Endothelial cell (in vitro differentiated cells): Measurements from ENCODE around the gene HAGH. TPM values are rescaled to one million over a fixed set of nuclear protein-coding genes. Genes with fewer than 3 reads are reported as not detected.

Experiments used
- DNase-seq: peaks from one replicate; pipeline ENCODE4 v3.0.0; 2021; ENCODE audit warnings: low spot score
- H3K27ac Mint-ChIP-seq: one replicate; pipeline ENCODE4 v1.8.0; 2021; ENCODE audit warnings: mixed read lengths, inconsistent platforms; ENCODE audit not compliant: unreplicated experiment
- H3K27me3 Mint-ChIP-seq: one replicate; pipeline ENCODE4 v1.8.0; 2021; ENCODE audit warnings: mild to moderate bottlenecking, moderate library complexity, mixed read lengths, inconsistent platforms; ENCODE audit not compliant: unreplicated experiment
- H3K36me3 Mint-ChIP-seq: one replicate; pipeline ENCODE4 v1.8.0; 2021; ENCODE audit warnings: mild to moderate bottlenecking, low read depth, mixed read lengths, inconsistent platforms; ENCODE audit not compliant: unreplicated experiment
- H3K4me1 Mint-ChIP-seq: one replicate; pipeline ENCODE4 v1.8.0; 2021; ENCODE audit warnings: mild to moderate bottlenecking, mixed read lengths, inconsistent platforms; ENCODE audit not compliant: unreplicated experiment
- H3K4me3 Mint-ChIP-seq: one replicate; pipeline ENCODE4 v1.8.0; 2021; ENCODE audit warnings: mild to moderate bottlenecking, mixed read lengths, inconsistent platforms; ENCODE audit not compliant: unreplicated experiment
- H3K9me3 Mint-ChIP-seq: one replicate; pipeline ENCODE4 v1.8.0; 2021; ENCODE audit warnings: mixed read lengths, inconsistent platforms; ENCODE audit not compliant: unreplicated experiment
- total RNA-seq: library from RNA; stranded (reverse); fragmentation: NEBNext Ultra II Directional; extraction: Animal tissue kit (Norgen Biotek cat#: 25700); gene quantifications from one replicate; pipeline ENCODE4 v1.2.1, GENCODE V29; 2021; ENCODE audit not compliant: unreplicated experiment
- TF ChIP-seq, protein P1 (sequence below): fragments of 200-600 bp; sonication (generic); IDR thresholded peaks from one replicate; pipeline ENCODE4 v1.5.0; 2021; ENCODE audit warnings: antibody characterized with exemption; ENCODE audit not compliant: unreplicated experiment

HAGH gene
- total RNA-seq, 1 donor from 2014 or later: 44.8 TPM

DNA sequence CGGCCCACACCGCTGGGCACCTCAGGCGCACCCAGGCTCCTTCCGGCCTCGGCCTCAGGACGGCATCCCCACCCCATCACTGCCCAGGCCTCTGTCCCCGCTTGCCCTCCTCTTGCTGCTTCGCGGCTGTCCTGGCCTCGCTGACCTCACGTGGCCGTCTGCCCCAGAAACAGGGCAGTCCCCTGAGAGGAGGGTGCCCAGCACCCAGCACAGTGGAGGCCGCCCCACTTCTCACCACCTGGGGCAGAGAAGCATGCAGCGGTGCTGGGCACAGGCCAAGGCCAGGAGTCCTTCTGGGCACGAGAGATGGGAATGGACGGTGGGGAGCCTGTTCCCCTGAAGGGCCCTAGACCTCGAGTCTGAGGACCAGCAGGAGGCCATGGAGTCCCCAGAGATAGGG, 8.9 kb downstream of the HAGH start:
- H3K9me3 Mint-ChIP-seq: no peaks in the 10 kb centered on the region
- H3K36me3 Mint-ChIP-seq: peaks cover 21% of the 10 kb centered on the region
- no peak overlapping the region for H3K4me3 Mint-ChIP-seq
- H3K4me1 Mint-ChIP-seq: no peaks in the 10 kb centered on the region
- no peak for DNase-seq
- TF ChIP-seq, protein P1, sequence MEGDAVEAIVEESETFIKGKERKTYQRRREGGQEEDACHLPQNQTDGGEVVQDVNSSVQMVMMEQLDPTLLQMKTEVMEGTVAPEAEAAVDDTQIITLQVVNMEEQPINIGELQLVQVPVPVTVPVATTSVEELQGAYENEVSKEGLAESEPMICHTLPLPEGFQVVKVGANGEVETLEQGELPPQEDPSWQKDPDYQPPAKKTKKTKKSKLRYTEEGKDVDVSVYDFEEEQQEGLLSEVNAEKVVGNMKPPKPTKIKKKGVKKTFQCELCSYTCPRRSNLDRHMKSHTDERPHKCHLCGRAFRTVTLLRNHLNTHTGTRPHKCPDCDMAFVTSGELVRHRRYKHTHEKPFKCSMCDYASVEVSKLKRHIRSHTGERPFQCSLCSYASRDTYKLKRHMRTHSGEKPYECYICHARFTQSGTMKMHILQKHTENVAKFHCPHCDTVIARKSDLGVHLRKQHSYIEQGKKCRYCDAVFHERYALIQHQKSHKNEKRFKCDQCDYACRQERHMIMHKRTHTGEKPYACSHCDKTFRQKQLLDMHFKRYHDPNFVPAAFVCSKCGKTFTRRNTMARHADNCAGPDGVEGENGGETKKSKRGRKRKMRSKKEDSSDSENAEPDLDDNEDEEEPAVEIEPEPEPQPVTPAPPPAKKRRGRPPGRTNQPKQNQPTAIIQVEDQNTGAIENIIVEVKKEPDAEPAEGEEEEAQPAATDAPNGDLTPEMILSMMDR: no peak
- H3K27me3 Mint-ChIP-seq: no peaks in the 10 kb centered on the region
- H3K27ac Mint-ChIP-seq: no peak overlapping the region

DNA sequence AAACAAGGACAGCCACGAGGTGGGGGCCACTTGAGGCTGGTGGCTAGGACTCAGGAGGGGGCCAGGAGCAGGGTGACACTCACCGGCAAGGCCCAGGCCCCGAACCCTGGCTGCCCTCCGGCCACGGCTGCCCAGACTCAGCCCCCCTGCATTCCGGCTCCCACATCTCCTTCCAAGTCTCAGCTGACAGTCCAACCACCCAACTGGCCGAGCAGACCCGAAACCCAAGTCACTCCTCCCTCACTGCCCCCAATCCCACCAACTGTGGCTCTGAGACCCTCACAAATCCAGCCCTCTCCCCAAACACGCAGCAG, 9.4 kb downstream of the HAGH start:
- H3K4me1 Mint-ChIP-seq: no peaks in the 10 kb centered on the region
- DNase-seq: no peak
- H3K36me3 Mint-ChIP-seq: peaks cover 21% of the 10 kb centered on the region
- no peaks in the 10 kb centered on the region for H3K9me3 Mint-ChIP-seq
- H3K27ac Mint-ChIP-seq: no peak overlapping the region
- TF ChIP-seq, protein P1: no peak
- H3K27me3 Mint-ChIP-seq: no peaks in the 10 kb centered on the region
- no peak overlapping the region for H3K4me3 Mint-ChIP-seq

DNA sequence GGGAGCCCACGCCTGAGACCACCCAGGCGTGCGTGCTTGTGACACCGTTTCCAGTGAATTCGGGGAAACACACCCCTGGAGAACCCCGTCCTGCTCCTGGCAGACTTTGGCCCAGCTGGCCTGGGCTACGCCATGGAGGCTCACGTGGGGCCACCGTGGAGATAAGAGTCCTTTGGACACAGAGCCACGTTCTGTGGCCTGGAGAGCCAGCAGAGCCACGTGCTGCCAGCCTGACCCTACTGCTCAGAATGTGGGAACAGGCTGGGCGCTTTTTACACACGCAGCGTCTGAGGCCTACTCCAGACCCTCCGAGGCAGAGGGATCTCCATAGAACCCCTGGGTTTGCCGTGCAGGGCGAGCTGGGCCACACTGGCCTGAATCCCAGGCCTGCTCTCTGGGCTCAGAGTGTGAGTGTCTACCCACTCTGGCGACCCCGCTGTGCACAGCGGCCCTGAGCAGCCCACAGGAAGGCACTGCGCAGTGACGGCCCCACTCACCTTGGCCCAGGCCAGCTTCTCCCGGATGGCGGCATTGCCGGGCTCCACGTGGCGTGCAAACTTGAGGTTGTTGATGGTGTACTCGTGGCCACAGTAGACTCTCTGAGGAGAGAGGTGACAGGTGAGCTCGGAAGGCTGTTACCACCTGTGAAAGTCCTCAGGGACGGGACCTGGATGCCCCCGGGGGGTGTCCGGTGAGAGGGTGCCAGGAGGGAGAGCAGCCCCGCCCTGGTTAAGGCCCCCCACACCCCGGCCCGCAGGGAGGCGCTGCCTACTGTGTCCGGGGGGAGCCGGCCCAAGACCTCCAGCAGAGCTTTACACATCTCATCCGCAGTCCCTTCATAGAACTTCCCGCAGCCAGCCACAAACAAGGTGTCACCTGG, 10.0 kb downstream of the HAGH start:
- Mint-ChIP-seq H3K4me3 (no peak overlapping the region), H3K4me1 (no peaks in the 10 kb centered on the region), H3K27ac (no peak overlapping the region), H3K9me3 (no peaks in the 10 kb centered on the region), H3K36me3 (peaks cover 21% of the 10 kb centered on the region), H3K27me3 (no peaks in the 10 kb centered on the region)
- TF ChIP-seq, protein P1: no peak
- no peak for DNase-seq

DNA sequence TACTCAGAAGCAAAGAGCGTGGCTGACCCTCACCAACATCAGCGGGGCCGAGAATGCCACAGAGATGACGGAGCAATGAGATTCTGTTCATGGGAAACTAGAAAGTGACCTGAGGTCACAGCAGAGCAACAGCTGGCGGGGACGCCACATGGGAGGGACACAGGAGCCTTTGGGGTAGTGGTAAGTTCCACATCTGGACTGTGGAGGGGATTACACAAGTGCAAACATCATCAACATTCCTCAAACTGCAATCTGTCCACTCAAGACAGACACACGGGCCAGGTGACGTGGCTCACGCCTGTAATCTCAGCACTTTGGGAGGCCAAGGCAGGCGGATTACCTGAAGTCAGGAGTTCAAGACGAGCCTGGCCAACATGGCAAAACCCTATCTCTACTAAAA, 11.2 kb downstream of the HAGH start:
- Mint-ChIP-seq H3K36me3 (peaks cover 24% of the 10 kb centered on the region), H3K9me3 (no peaks in the 10 kb centered on the region), H3K27me3 (no peaks in the 10 kb centered on the region), H3K4me3 (peak overlapping the region; percentile 56), H3K27ac (no peak overlapping the region), H3K4me1 (no peaks in the 10 kb centered on the region)
- TF ChIP-seq, protein P1: no peak
- no peak for DNase-seq

DNA sequence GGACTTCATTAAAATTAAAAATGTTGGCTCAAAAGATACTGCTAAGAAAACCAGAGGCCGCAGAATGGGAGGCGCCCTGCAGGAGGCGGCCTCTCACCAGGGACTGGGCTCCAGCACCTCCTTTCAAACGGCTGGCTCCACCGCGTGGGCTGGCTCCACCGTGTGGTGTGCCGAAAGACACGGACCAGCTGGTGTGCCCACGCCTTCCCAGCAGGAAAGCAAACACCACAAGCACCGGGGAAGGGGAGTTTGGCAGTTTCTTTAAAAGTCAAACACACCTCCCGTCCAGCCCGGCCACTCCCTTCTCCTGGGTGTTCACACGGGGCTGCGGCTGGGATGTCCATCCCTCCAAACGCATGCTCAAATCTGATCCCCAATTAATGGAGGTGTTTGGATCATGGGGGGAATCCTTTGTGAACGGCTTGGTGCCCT, 13.9 kb downstream of the HAGH start:
- no peak overlapping the region for H3K27ac Mint-ChIP-seq
- H3K4me1 Mint-ChIP-seq: no peaks in the 10 kb centered on the region
- H3K9me3 Mint-ChIP-seq: no peaks in the 10 kb centered on the region
- TF ChIP-seq, protein P1: peak; percentile 35
- H3K27me3 Mint-ChIP-seq: no peaks in the 10 kb centered on the region
- no peak overlapping the region for H3K4me3 Mint-ChIP-seq
- peaks cover 23% of the 10 kb centered on the region for H3K36me3 Mint-ChIP-seq
- peak; percentile 52 for DNase-seq
